Loucy (cell line): Measurements from ENCODE around the gene GLG1.

Experiments
- EZH2phosphoT487 ChIP-seq: fragments of 200-600 bp; IDR thresholded peaks from 2 replicates; pipeline ENCODE4 v1.6.1; 2018; ENCODE audit warnings: antibody characterized with exemption, mild to moderate bottlenecking, moderate library complexity, borderline replicate concordance
- TF ChIP-seq, protein P1 (sequence below): fragments of 200-600 bp; sonication (generic); conservative IDR thresholded peaks from 2 replicates; pipeline ENCODE4 v1.5.1; 2014; ENCODE audit warnings: mild to moderate bottlenecking, antibody characterized with exemption, low read length

DNA sequence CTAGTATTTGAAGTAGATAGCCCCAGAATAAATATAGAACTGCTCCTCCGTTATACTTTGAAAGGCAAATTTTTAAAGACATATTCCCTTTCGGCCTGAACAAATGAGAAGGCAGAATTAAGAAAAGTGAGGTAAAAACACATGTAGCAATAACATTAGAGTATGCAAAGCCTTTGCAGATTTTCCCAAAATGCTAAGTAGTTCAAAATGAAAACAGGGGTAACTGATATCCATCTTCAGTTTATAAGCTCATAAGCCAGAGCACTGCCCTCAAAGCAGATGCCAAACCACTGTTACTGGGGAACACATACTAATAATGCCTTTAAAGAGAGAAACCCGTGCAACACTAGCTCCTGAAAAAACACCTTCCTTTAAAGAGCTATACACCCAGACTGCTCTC lies 134.4 kb downstream of the GLG1 start:
- TF ChIP-seq, protein P1, sequence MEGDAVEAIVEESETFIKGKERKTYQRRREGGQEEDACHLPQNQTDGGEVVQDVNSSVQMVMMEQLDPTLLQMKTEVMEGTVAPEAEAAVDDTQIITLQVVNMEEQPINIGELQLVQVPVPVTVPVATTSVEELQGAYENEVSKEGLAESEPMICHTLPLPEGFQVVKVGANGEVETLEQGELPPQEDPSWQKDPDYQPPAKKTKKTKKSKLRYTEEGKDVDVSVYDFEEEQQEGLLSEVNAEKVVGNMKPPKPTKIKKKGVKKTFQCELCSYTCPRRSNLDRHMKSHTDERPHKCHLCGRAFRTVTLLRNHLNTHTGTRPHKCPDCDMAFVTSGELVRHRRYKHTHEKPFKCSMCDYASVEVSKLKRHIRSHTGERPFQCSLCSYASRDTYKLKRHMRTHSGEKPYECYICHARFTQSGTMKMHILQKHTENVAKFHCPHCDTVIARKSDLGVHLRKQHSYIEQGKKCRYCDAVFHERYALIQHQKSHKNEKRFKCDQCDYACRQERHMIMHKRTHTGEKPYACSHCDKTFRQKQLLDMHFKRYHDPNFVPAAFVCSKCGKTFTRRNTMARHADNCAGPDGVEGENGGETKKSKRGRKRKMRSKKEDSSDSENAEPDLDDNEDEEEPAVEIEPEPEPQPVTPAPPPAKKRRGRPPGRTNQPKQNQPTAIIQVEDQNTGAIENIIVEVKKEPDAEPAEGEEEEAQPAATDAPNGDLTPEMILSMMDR = no peak
- TF ChIP-seq EZH2phosphoT487 = no peak
